SH-SY5Y (cell line): ENCODE results near the gene FBXO17.

Source experiments
- GATA2 ChIP-seq: IDR thresholded peaks from 2 replicates; pipeline ENCODE4 v1.6.1; 2011; ENCODE audit warnings: mild to moderate bottlenecking, low read depth, low read length
- GATA3 ChIP-seq: IDR thresholded peaks from 2 replicates; pipeline ENCODE4 v1.6.1; 2011; ENCODE audit warnings: low read depth, mild to moderate bottlenecking, low read length, moderate library complexity

GRCh38 chr19:38944981-38945506 lies 30.5 kb downstream of the FBXO17 start:
- TF ChIP-seq GATA2 (no peak), GATA3 (no peak)
